Cardiac fibroblast (primary cell): Measurements from ENCODE around the gene NRL.

ENCODE experiments used
- DNase-seq, 2 donors: peaks; one replicate each; pipeline versions ENCODE4 v3.0.0 to v3.0.0-alpha.2; 2010; ENCODE audit warnings: low read depth in 2 of 2
- H3K4me3 ChIP-seq, 2 donors: replicated peaks in 1 of 2; 1 replicate in 1 of 2; 2 replicates in 1 of 2; pipeline ENCODE4 v1.5.1; 2011; ENCODE audit warnings: low read depth in 2 of 2, low read length in 2 of 2, mild to moderate bottlenecking in 2 of 2, moderate library complexity in 1 of 2
- TF ChIP-seq, protein P1 (sequence below): IDR thresholded peaks from one replicate; pipeline ENCODE4 v1.5.1; 2011; ENCODE audit warnings: low read depth, mild to moderate bottlenecking, low read length, inconsistent platforms

NRL gene

GRCh38 chr14:24144451-24144850 lies 29.7 kb upstream of the NRL start:
- no peak for DNase-seq
- TF ChIP-seq, protein P1, sequence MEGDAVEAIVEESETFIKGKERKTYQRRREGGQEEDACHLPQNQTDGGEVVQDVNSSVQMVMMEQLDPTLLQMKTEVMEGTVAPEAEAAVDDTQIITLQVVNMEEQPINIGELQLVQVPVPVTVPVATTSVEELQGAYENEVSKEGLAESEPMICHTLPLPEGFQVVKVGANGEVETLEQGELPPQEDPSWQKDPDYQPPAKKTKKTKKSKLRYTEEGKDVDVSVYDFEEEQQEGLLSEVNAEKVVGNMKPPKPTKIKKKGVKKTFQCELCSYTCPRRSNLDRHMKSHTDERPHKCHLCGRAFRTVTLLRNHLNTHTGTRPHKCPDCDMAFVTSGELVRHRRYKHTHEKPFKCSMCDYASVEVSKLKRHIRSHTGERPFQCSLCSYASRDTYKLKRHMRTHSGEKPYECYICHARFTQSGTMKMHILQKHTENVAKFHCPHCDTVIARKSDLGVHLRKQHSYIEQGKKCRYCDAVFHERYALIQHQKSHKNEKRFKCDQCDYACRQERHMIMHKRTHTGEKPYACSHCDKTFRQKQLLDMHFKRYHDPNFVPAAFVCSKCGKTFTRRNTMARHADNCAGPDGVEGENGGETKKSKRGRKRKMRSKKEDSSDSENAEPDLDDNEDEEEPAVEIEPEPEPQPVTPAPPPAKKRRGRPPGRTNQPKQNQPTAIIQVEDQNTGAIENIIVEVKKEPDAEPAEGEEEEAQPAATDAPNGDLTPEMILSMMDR = no peak
- H3K4me3 ChIP-seq = no peak overlapping the region

GRCh38 chr14:24143511-24143910 lies 28.8 kb upstream of the NRL start:
- TF ChIP-seq, protein P1 = no peak
- DNase-seq = peak in 1 of 2 donors; percentile 86
- H3K4me3 ChIP-seq = no peak overlapping the region

GRCh38 chr14:24141097-24141880 lies 26.5 kb upstream of the NRL start, which contains the start of gene EMC9:
EMC9 (minus strand) TSS chr14:24141591; CDS start chr14:24141304, 287 bp downstream.
- peak within 1 kb of the TSS; percentile 80 to 94 for H3K4me3 ChIP-seq
- TF ChIP-seq, protein P1 = peak; percentile 55
- peak; percentile 99 for DNase-seq

DNA sequence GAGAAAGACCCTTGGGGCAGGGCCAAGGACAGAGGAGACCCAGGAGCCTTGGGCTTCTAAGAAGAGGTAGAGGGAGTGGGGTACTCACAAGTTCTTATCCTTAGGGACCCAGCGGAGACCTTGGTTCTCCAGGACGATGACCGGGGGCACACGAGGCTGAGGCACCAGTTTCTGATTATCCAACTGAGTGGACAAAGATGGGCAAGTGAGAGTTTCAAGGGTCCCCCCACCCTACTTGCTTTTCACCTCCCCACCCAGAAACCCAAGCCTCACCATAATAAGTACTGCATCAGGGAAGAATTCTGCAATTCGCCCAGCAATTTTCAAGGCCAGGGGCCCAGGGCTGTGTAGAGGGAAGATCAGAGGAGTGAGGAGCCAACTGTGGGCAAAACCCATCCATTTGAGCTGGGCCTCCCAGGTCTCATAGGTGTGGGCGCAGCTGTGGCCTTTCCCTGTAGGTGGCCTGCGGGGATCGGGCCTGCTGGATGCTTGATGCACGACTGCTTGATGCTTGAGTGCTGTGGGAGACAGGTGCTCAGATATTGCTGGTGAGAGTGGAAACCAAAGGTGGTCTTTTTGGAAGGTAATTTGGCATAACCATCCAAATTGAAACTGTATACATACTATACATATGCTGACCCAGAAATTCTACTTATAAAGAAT lies 24.7 kb upstream of the NRL start:
- peak overlapping the region in 1 of 2 donors; percentile 94 for H3K4me3 ChIP-seq
- no peak for DNase-seq
- TF ChIP-seq, protein P1 = no peak

DNA sequence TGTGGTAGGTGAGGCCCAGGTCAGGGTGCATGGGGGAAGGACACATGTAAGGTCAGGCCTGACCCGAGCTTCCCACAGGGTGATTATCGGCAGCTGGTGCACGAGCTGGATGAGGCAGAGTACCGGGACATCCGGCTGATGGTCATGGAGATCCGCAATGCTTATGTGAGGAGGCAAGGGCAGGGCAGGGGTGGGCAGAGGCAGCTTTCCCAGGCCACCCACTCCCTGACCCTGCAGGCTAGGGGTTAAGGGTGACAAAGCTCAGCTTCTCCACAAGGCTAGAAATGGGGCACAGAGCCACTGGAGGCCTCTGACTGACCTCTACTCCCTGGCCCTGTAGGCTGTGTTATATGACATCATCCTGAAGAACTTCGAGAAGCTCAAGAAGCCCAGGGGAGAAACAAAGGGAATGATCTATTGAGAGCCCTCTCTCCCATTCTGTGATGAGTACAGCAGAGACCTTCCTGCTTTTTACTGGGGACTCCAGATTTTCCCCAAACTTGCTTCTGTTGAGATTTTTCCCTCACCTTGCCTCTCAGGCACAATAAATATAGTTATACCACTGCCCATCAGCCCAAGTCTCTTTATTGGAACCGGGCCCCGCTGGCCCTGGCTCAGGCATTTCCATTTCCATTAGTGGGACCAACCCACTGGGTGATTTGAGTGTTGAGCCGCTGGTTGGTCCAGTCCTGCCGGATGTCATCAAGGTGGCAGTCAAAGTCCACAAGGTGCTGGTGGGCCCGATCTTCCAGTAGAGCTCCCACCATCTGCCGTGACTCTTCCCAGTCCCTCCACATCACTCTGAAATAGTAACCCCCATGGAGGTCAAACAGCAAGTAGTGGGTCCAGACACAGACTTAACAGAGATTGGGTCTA lies 23.9 kb upstream of the NRL start:
- no peak for DNase-seq
- H3K4me3 ChIP-seq = no peak overlapping the region
- TF ChIP-seq, protein P1 = no peak

DNA sequence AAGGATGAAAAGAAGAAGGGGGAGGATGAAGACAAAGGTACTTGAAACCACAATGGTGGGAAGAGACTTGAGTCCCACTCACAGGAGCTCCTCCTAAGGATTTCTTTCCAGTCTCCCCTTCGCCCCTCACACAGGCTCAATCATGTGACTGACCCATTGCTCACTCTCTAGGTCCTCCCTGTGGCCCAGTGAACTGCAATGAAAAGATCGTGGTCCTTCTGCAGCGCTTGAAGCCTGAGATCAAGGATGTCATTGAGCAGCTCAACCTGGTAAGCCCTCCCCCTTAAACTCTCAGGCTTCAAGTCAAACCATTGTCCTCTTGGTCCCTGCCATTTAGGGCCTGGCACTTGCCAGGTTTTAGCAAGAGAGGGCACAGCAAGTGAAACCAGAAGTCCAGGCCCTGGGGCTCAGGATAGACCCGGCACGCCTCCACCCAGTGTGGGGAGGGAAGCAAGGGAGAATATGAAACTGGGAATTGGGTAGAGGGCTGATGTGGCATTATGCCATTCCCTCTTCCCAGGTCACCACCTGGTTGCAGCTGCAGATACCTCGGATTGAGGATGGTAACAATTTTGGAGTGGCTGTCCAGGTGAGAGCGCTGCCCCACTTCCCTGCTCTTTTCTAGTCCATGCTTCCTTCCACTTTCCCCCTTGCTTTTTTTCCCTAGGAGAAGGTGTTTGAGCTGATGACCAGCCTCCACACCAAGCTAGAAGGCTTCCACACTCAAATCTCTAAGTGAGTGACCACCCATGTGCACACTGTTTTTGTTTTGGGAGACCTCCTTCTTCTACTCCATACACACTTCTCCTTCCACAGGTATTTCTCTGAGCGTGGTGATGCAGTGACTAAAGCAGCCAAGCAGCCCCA lies 23.0 kb upstream of the NRL start:
- TF ChIP-seq, protein P1 = no peak
- no peak for DNase-seq
- no peak overlapping the region for H3K4me3 ChIP-seq
